ENCODE measurements around the gene SRY.
"Not testable (repeated sequence)": the region's sequence is repeated elsewhere in the genome, so short reads cannot be mapped to it uniquely, and the experiment has no call there.

Gene SRY

DNA sequence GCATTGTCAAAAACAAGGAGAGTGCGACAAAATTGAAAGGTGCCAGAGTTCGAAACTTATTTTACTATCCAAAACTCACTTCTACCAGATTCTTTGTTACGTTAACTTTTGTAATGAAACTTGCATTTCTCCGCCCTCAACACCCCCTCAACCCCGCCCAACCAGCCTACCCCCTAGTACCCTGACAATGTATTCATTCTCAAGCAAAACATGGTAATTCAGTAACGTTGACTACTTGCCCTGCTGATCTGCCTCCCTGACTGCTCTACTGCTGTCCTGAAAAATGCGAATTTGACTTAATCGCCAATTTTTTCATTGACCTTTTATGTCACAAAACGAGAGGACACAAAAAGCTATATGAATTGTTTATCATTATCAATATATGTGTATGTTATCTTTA lies at the start of gene SRY:
TSS of gene SRY (minus strand) at position 83 of the 400 bp plus-strand sequence. CDS start at position 4, 79 bp downstream.
- H4K20me1 ChIP-seq: no peaks in the 10 kb centered on the region
- no peak within 1 kb of the TSS for H3K4me2 ChIP-seq
- H3K4me1 ChIP-seq: no peaks in the 10 kb centered on the region
- H3K9me3 ChIP-seq (replicated peaks in 1 of 11): no peaks in the 10 kb centered on the region
- no peak within 1 kb of the TSS for H3K27ac ChIP-seq
- H3K4me3 ChIP-seq: no peak within 1 kb of the TSS
- no peaks in the 10 kb centered on the region for H3K27me3 ChIP-seq
- no peak for TF ChIP-seq Cebpa-rat (IDR thresholded peaks at IDR 0.05)
- no peaks in the 10 kb centered on the region for H3K36me3 ChIP-seq
- H3K9ac ChIP-seq: no peak within 1 kb of the TSS

DNA sequence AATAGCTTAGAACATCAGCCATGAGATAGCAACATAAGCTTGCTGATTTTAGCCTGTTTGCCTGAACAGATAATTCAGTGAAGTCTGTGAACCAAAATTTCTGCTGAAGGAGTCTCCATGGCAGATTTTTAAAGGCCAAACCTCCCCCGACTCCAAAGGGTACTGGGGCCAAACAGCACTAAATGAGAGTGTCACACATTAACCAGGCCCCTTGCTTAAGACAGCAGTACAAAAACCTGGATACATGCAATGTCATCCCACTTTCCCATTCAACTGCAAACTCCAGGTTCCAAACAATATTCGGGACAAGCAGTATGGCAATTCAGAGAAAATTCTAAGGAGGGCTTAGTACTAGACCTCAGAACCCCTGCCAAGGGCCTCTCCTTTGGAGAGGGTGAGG lies 49.6 kb upstream of the SRY start:
- Histone ChIP-seq H3K9ac (no peak overlapping the region), H3K9me3 (replicated peaks in 1 of 11) (no peaks in the 10 kb centered on the region), H3K4me1 (no peaks in the 10 kb centered on the region), H4K20me1 (no peaks in the 10 kb centered on the region), H3K36me3 (no peaks in the 10 kb centered on the region), H3K4me2 (no peak overlapping the region), H3K4me3 (no peak overlapping the region), H3K27me3 (no peaks in the 10 kb centered on the region), H3K27ac (no peak overlapping the region)
- no peak for TF ChIP-seq Cebpa-rat (IDR thresholded peaks at IDR 0.05)

- TF ChIP-seq Cebpa-rat (IDR thresholded peaks at IDR 0.05): no peak
- no peak overlapping the region for H3K4me3 ChIP-seq
- no peak overlapping the region for H3K9ac ChIP-seq
- no peaks in the 10 kb centered on the region for H3K36me3 ChIP-seq
- no peaks in the 10 kb centered on the region for H3K27me3 ChIP-seq
- H3K9me3 ChIP-seq (replicated peaks in 1 of 11): no peaks in the 10 kb centered on the region
- no peak overlapping the region for H3K27ac ChIP-seq
- no peaks in the 10 kb centered on the region for H3K4me1 ChIP-seq
- no peak overlapping the region for H3K4me2 ChIP-seq
- H4K20me1 ChIP-seq: no peaks in the 10 kb centered on the region
Measured at GRCh38 chrY:2835230-2835629, 47.7 kb upstream of the SRY start.

DNA sequence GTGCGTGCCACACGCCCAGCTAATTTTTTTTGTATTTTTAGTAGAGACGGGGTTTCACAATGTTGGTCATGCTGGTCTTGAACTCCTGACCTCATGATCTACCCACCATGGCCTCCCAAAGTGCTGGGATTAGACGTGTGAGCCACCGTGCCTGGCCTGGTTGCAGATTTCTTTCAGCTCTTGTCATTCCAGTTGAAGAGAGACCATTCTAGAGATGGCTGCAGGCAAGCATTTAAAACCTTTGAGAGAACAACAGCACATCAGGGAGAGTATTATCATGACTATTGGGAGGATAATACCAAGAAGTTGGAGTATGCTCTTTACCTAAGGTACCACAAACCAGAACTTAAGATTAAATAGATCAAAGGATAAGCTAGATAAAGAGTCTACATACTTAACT lies 41.0 kb upstream of the SRY start:
- no peak overlapping the region for H3K27ac ChIP-seq
- no peaks in the 10 kb centered on the region for H4K20me1 ChIP-seq
- H3K9ac ChIP-seq: no peak overlapping the region
- no peak for TF ChIP-seq Cebpa-rat (IDR thresholded peaks at IDR 0.05)
- no peaks in the 10 kb centered on the region for H3K4me1 ChIP-seq
- no peaks in the 10 kb centered on the region for H3K27me3 ChIP-seq
- no peak overlapping the region for H3K4me2 ChIP-seq
- H3K9me3 ChIP-seq (replicated peaks in 1 of 11): no peaks in the 10 kb centered on the region
- no peaks in the 10 kb centered on the region for H3K36me3 ChIP-seq
- H3K4me3 ChIP-seq: no peak overlapping the region

GRCh38 chrY:2824471-2824870 lies 37.0 kb upstream of the SRY start:
- Histone ChIP-seq H3K27ac (no peak overlapping the region), H3K4me3 (no peak overlapping the region), H4K20me1 (no peaks in the 10 kb centered on the region), H3K27me3 (no peaks in the 10 kb centered on the region), H3K4me1 (no peaks in the 10 kb centered on the region), H3K9me3 (replicated peaks in 1 of 11) (no peaks in the 10 kb centered on the region), H3K9ac (no peak overlapping the region), H3K36me3 (no peaks in the 10 kb centered on the region), H3K4me2 (no peak overlapping the region)
- no peak for TF ChIP-seq Cebpa-rat (IDR thresholded peaks at IDR 0.05)

- not testable (repeated sequence) for H4K20me1 ChIP-seq; H3K4me2 ChIP-seq; H3K27me3 ChIP-seq; H3K9ac ChIP-seq; H3K4me1 ChIP-seq; H3K9me3 ChIP-seq (replicated peaks in 1 of 11); H3K4me3 ChIP-seq; H3K27ac ChIP-seq; H3K36me3 ChIP-seq
Measured at GRCh38 chrY:2817146-2817896, 29.8 kb upstream of the SRY start.

DNA sequence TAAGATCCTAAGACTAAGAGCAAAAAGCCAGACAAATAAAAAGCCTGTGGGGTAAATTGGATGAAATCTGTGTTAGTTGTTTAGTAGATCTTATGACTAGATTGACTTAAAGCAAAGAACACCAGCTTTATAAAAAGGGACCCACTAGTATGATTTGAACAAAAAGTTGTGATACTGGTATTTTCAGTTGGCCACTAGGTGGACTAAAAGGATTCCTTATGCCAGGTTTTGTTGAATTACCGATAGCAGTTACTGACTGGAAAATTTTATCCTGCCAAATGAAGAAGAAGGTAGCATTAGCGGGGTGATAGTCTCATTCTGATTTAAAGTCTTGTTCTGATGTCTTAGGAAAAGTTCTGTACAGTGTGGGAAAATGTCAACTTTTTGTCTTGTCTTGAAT lies 12.8 kb upstream of the SRY start:
- H3K4me1 ChIP-seq: no peaks in the 10 kb centered on the region
- no peaks in the 10 kb centered on the region for H3K9me3 ChIP-seq (replicated peaks in 1 of 11)
- H4K20me1 ChIP-seq: no peaks in the 10 kb centered on the region
- H3K27ac ChIP-seq: no peak overlapping the region
- no peak overlapping the region for H3K4me3 ChIP-seq
- H3K27me3 ChIP-seq: no peaks in the 10 kb centered on the region
- H3K4me2 ChIP-seq: no peak overlapping the region
- no peak for TF ChIP-seq Cebpa-rat (IDR thresholded peaks at IDR 0.05)
- no peaks in the 10 kb centered on the region for H3K36me3 ChIP-seq
- no peak overlapping the region for H3K9ac ChIP-seq

GRCh38 chrY:2797991-2798390 lies 10.5 kb upstream of the SRY start:
- no peak overlapping the region for H3K27ac ChIP-seq
- H3K9ac ChIP-seq: no peak overlapping the region
- no peak overlapping the region for H3K4me3 ChIP-seq
- no peaks in the 10 kb centered on the region for H4K20me1 ChIP-seq
- no peaks in the 10 kb centered on the region for H3K27me3 ChIP-seq
- no peak overlapping the region for H3K4me2 ChIP-seq
- H3K9me3 ChIP-seq (replicated peaks in 1 of 11): no peaks in the 10 kb centered on the region
- no peak for TF ChIP-seq Cebpa-rat (IDR thresholded peaks at IDR 0.05)
- H3K4me1 ChIP-seq: no peaks in the 10 kb centered on the region
- H3K36me3 ChIP-seq: no peaks in the 10 kb centered on the region

DNA sequence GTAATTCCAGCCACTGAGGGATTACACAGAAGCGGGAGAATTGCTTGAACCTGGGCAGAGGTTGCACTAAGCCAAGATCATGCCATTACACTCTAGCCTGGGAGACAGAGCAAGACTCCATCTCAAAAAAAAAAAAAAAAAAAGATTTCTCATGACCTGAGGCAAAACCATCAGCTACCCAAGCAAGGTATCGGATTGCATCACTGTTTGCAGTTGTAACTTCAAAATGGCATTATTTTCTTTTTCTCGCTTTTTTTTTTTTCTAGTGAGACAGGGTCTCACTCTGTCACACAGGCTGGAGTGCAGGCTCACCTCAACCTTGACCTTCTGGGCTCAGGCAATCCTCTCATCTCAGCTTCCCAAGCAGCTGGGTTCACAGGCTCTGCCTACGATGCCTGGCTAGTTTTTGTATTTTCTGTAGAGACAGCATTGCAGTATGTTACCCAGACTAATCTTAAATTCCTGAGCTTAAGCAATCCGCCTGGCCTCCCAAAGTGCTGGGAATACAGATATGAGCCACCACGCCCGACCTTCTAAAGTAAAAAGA lies 9.6 kb upstream of the SRY start:
- no peaks in the 10 kb centered on the region for H3K9me3 ChIP-seq (replicated peaks in 1 of 11)
- H3K27me3 ChIP-seq: no peaks in the 10 kb centered on the region

DNA sequence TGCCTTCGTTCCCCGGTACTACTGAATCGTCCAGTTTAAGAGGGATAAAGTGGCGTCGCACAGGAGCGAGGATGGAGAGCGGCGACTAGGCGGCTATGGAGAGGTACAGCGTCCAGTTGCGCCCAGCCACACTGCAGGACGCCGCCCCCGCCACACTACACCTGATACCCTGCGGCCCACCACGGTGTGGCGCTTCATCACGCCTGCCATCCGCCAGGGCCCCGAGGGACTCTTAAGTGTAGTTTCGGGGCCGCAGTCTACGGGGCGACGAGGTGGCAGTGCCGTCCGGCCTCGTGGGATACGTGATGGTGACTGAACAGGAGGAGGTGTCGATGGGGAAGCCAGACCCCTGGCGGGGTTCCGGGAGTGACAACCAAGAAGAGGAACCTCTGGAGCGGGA lies 2.3 kb upstream of the SRY start:
- no peaks in the 10 kb centered on the region for H3K36me3 ChIP-seq
- TF ChIP-seq Cebpa-rat (IDR thresholded peaks at IDR 0.05): no peak
- no peak overlapping the region for H3K27ac ChIP-seq
- H3K4me3 ChIP-seq: no peak overlapping the region
- no peaks in the 10 kb centered on the region for H3K9me3 ChIP-seq (replicated peaks in 1 of 11)
- no peaks in the 10 kb centered on the region for H3K4me1 ChIP-seq
- no peaks in the 10 kb centered on the region for H3K27me3 ChIP-seq
- no peaks in the 10 kb centered on the region for H4K20me1 ChIP-seq
- no peak overlapping the region for H3K9ac ChIP-seq
- no peak overlapping the region for H3K4me2 ChIP-seq

More for the DNA sequence above, 9.6 kb upstream of the SRY start:
- Histone ChIP-seq H3K4me3 (no peak overlapping the region), H3K4me2 (no peak overlapping the region), H4K20me1 (no peaks in the 10 kb centered on the region), H3K36me3 (no peaks in the 10 kb centered on the region), H3K27ac (no peak overlapping the region), H3K9ac (no peak overlapping the region), H3K4me1 (no peaks in the 10 kb centered on the region)
- no peak for TF ChIP-seq Cebpa-rat (IDR thresholded peaks at IDR 0.05)
